Activated naive CD8-positive, alpha-beta T cell treated with anti-CD3 and anti-CD28 coated beads for 36 hours (primary cell): ENCODE measurements around the gene OTP. TPM values are rescaled to one million over a fixed set of nuclear protein-coding genes. Genes with fewer than 3 reads are reported as not detected.

Source experiments
- DNase-seq: peaks from one replicate; pipeline ENCODE4 v3.0.0; 2021
- H3K27ac Mint-ChIP-seq: one replicate; pipeline ENCODE4 v1.8.0; 2022; ENCODE audit warnings: mild to moderate bottlenecking, moderate library complexity, mixed read lengths
- H3K27me3 Mint-ChIP-seq: one replicate; pipeline ENCODE4 v1.8.0; 2022; ENCODE audit warnings: mild to moderate bottlenecking, mixed read lengths
- H3K36me3 Mint-ChIP-seq: one replicate; pipeline ENCODE4 v1.8.0; 2021; ENCODE audit warnings: mild to moderate bottlenecking, mixed read lengths
- H3K4me1 Mint-ChIP-seq: one replicate; pipeline ENCODE4 v1.8.0; 2021; ENCODE audit warnings: mixed read lengths
- H3K4me3 Mint-ChIP-seq: one replicate; pipeline ENCODE4 v1.8.0; 2022; ENCODE audit warnings: mild to moderate bottlenecking, moderate library complexity, mixed read lengths
- H3K9me3 Mint-ChIP-seq: one replicate; pipeline ENCODE4 v1.8.0; 2022; ENCODE audit warnings: mixed read lengths
- total RNA-seq, 2 experiments: library from RNA; stranded (reverse); gene quantifications; one replicate each; pipeline ENCODE4 v1.2.3, GENCODE V29; 2021

Gene OTP
- total RNA-seq, result not detected

DNA sequence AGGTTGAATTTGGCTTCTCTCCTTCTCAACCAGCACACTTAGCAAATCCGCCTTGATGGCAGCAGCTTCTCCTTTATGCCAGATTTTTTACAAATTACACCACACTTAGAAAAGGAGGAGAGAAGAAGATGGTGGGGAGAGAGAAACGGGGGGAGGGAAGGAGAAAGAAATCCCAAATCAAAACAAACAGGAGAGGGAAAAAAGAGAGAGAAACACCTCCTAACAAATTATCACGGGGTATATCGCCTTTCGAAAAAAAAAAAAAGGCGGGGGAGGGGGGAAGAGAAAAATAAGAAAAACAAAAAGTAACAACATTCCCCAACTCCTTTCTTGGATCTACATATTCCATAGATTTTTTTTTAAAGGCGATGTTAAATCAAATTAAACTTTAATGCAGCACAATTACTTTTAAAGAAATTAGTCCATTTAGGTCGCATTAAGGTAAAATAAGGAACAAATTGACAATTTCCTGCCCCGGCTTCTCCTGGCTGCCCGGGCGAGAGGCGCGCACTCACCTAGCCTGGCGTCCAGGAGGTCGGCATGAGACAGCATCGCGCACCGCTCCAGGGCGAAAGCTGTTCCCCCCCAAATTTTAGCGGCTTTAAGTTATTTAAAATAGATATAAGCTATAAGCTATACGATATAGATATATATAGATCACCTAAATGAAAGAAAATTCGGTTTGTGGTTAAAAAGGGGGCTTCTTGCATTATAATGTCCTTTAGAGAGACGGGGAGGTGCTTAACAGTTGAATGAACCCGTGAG, at the start of gene OTP:
Gene OTP (minus strand): TSS at position 716 of the 765 bp plus-strand sequence. CDS start 164 bp downstream, at position 552.
- no peak for DNase-seq
- H3K27ac Mint-ChIP-seq, result peak within 1 kb of the TSS; percentile 70
- no peak within 1 kb of the TSS for H3K4me3 Mint-ChIP-seq
- peaks cover 11% of the 10 kb centered on the region for H3K36me3 Mint-ChIP-seq
- peaks cover 17% of the 10 kb centered on the region for H3K4me1 Mint-ChIP-seq
- peaks cover 91% of the 10 kb centered on the region for H3K27me3 Mint-ChIP-seq
- H3K9me3 Mint-ChIP-seq, result peaks cover 13% of the 10 kb centered on the region

DNA sequence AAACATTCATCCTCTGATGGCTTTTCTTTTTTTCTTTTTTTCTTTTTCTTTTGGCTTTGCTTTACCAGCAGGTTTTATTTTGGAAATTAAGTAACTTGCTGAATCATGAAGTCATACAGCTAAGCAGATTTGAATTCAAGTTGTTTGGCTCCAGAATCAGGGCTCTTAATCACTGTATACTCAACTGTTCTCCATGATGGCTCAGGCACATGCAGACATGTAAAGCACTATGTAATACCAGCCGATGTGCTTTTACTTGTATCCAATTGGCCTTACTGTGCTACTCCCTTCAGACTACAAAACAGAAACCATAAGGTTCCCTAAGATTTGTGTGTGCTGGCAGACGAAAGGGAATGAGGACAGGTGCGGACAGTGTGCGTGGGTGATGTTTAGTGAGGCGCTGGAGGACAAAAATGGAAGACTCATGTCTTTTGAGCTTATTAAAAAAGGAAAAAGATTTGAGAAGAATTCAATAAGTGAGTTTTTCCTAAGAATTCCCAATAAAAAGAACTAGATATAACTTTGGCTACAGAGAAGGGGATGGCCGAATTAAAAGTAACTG, 44.7 kb upstream of the OTP start:
- Mint-ChIP-seq H3K9me3 (no peaks in the 10 kb centered on the region), H3K4me1 (no peaks in the 10 kb centered on the region), H3K4me3 (no peak overlapping the region), H3K27me3 (peaks cover 17% of the 10 kb centered on the region), H3K36me3 (peaks cover 2% of the 10 kb centered on the region), H3K27ac (no peak overlapping the region)
- no peak for DNase-seq

DNA sequence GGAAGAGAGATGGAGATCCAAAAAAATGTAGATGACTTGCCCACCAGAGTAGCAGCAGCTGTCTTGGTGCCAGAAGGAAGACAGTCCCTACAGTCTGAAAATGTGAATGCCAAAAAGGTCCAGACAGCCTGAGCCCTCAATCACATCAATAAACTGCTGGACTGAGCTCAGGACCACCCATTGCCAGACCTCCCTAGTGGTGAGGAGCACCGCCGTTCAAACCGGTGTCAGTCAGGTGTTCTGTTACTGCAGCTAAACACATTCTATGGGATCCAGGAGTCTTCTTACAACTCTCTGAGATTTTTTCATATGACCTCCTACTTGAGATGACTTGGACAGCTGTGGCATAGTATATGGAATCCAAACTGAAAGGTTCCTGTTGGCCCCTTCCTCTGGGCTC, 32.0 kb upstream of the OTP start:
- DNase-seq, result no peak
- H3K27me3 Mint-ChIP-seq, result peaks cover 23% of the 10 kb centered on the region
- H3K4me1 Mint-ChIP-seq, result no peaks in the 10 kb centered on the region

DNA sequence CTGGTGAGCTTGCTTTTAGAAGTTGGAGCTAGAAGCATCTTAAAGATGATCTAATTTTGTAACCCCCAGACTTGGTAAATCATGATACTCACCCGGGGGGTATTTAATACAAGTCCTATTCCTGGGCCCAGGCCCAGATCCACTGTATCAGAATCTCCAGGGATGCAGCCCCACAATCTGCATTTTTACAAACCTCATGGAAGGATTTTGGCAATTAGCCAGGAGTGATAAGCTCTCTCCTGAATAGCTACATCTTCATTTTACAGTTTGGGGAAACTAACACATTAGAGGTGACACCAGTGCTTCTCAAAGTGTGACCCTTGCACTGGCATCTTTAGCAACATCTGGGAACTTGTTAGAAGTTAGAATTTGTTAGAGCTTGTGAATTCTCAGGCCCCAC, 31.2 kb upstream of the OTP start:
- H3K27me3 Mint-ChIP-seq, result peaks cover 23% of the 10 kb centered on the region
- no peak overlapping the region for H3K27ac Mint-ChIP-seq
- DNase-seq, result no peak
- H3K4me1 Mint-ChIP-seq, result no peaks in the 10 kb centered on the region
- no peaks in the 10 kb centered on the region for H3K36me3 Mint-ChIP-seq
- no peak overlapping the region for H3K4me3 Mint-ChIP-seq
- H3K9me3 Mint-ChIP-seq, result no peaks in the 10 kb centered on the region

More for the DNA sequence above, 32.0 kb upstream of the OTP start:
- H3K4me3 Mint-ChIP-seq, result no peak overlapping the region
- peaks cover 3% of the 10 kb centered on the region for H3K9me3 Mint-ChIP-seq
- no peaks in the 10 kb centered on the region for H3K36me3 Mint-ChIP-seq
- H3K27ac Mint-ChIP-seq, result no peak overlapping the region

DNA sequence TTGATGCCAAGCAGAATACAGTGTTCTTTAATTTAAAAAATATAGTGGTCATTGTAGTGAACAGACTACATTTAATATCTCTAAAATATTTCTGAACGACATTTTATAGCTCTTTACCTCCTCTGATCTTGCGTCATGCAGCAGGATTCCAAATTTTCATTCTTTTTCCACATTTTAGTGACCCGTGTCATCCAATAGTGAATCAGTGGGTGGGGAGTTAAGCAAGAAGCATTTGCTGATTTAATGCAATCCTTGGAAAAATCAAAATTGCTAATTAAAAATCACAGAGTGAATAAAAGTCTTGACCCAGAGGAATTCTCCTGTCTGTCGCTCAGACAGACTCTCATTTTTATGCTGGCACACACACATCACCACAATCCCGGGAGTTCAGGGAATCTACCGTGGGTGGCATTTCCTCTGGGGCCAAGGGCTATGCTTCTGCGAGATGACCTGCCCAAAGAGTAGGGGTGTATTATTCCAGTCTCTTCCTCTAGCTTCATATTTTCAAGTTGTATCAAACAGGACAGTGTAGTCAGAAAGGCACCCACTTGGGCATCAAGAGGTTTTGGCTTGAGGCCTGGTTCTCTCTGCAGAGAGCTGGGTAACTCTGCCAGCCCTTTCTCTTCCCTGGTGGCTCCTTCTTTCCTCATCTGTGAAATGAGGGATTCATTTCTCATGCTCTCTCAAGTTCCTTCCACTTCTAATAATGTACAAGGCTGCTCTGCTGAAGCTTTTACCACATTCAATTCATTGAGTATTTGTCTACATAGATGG, 24.8 kb upstream of the OTP start:
- Mint-ChIP-seq H3K4me3 (no peak overlapping the region), H3K36me3 (no peaks in the 10 kb centered on the region), H3K9me3 (no peaks in the 10 kb centered on the region), H3K4me1 (no peaks in the 10 kb centered on the region), H3K27ac (no peak overlapping the region), H3K27me3 (peaks cover 27% of the 10 kb centered on the region)
- DNase-seq, result no peak

DNA sequence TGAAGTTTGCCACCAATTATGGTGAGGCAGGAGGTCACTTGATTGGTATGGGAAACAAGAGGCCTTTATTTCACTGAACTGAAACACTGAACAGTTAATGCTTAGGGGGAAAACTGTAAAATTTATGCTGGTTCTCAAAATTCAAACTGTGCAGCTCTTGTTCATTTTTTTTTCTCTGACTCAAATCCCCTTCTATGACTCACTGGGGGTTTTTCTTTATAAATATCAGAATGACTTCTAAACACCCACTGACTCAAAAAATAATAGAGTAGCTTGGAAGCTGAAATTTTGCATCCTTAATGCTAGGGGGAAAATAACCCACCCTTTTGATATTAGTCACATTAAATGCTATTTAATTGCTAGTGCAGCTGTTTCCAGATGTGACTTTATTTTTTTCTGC, 24.1 kb upstream of the OTP start:
- H3K27me3 Mint-ChIP-seq, result peaks cover 31% of the 10 kb centered on the region
- no peak overlapping the region for H3K27ac Mint-ChIP-seq
- H3K4me1 Mint-ChIP-seq, result no peaks in the 10 kb centered on the region
- H3K4me3 Mint-ChIP-seq, result no peak overlapping the region
- no peaks in the 10 kb centered on the region for H3K36me3 Mint-ChIP-seq
- DNase-seq, result no peak
- H3K9me3 Mint-ChIP-seq, result no peaks in the 10 kb centered on the region

DNA sequence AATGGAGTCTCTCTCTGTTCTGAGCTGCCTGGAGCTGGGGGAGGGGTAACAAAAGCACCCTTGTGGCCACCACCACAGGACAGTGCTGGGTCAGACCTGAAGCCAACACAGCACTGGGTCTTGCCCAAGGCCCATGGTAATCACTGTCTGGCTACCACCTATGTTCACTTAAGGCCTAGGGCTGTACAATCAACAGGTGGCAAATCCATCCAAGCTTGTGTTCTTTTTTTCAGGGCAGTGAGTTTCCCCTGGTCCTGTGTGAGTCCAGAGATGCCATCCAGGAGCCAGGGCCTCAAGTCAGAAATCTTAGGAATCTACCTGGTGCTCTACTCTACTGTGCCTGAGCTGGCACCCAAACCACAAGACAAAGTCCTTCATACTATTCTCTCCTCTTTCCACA, 20.1 kb upstream of the OTP start:
- no peaks in the 10 kb centered on the region for H3K36me3 Mint-ChIP-seq
- H3K27me3 Mint-ChIP-seq, result peaks cover 47% of the 10 kb centered on the region
- H3K4me3 Mint-ChIP-seq, result no peak overlapping the region
- H3K4me1 Mint-ChIP-seq, result no peaks in the 10 kb centered on the region
- H3K9me3 Mint-ChIP-seq, result no peaks in the 10 kb centered on the region
- DNase-seq, result no peak
- H3K27ac Mint-ChIP-seq, result no peak overlapping the region

DNA sequence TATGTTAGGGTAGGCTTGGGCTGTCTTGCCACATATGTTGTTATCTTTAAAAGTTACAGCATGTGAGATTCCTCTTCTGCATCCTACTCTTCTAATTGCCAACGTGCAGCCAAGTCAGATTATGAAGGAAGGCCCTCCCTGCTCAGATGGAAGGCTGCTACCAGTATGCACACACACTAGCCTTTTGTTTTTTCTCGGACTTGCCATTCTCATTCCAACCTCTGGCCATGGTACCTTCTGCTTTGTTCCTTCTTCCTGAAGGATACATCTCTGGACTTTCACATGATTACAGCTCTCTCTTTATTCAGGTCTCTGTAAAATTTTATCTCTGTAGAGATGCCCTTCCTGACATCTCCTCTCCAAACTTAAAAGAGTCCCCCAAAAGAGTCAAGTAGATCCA, 12.8 kb upstream of the OTP start:
- no peaks in the 10 kb centered on the region for H3K36me3 Mint-ChIP-seq
- H3K9me3 Mint-ChIP-seq, result no peaks in the 10 kb centered on the region
- peaks cover 59% of the 10 kb centered on the region for H3K27me3 Mint-ChIP-seq
- DNase-seq, result no peak
- H3K27ac Mint-ChIP-seq, result no peak overlapping the region
- no peaks in the 10 kb centered on the region for H3K4me1 Mint-ChIP-seq
- H3K4me3 Mint-ChIP-seq, result no peak overlapping the region

DNA sequence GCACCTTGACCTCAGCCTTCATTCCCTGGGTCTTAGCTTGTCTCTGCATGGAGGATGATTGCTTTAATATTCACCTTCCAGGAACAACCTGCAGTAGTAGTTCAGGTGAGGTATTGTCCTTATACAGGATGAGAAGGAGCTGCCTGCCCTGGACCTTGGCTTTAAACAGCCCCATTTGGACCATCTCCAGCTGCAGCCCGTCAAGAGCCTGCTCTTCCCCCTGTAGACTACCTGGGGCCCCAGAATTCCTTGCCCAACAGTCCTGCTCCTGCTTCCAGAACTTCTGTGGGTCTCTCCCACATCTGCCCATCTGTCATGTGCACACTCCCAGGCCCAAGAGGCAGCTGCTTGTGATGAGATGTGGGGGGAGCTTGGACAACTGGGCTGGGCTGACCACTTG, 12.2 kb upstream of the OTP start:
- no peak for DNase-seq
- Mint-ChIP-seq H3K27me3 (peaks cover 62% of the 10 kb centered on the region), H3K4me3 (no peak overlapping the region), H3K9me3 (no peaks in the 10 kb centered on the region), H3K27ac (no peak overlapping the region), H3K36me3 (no peaks in the 10 kb centered on the region), H3K4me1 (no peaks in the 10 kb centered on the region)

DNA sequence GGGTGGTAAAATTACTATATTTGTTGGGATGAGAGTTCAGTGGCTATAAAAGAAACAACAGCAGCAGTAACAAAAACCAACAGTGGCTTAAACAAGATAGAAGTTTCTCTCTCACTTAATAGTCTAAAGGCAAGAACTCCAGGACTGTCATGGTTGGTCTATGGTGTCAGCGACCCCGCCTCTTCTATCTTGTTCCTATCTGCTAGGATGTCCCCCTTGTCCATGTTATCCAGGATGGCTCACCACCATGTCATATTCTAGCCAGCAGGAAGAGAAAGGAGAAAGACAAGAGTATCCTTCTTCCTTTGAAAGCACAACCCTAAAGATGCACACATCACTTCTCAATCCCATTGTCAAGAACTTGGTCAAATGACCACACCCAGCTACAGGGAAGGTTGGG, 11.3 kb upstream of the OTP start:
- peaks cover 64% of the 10 kb centered on the region for H3K27me3 Mint-ChIP-seq
- H3K4me3 Mint-ChIP-seq, result no peak overlapping the region
- H3K36me3 Mint-ChIP-seq, result no peaks in the 10 kb centered on the region
- no peaks in the 10 kb centered on the region for H3K9me3 Mint-ChIP-seq
- no peak for DNase-seq
- H3K4me1 Mint-ChIP-seq, result peaks cover 1% of the 10 kb centered on the region
- no peak overlapping the region for H3K27ac Mint-ChIP-seq

DNA sequence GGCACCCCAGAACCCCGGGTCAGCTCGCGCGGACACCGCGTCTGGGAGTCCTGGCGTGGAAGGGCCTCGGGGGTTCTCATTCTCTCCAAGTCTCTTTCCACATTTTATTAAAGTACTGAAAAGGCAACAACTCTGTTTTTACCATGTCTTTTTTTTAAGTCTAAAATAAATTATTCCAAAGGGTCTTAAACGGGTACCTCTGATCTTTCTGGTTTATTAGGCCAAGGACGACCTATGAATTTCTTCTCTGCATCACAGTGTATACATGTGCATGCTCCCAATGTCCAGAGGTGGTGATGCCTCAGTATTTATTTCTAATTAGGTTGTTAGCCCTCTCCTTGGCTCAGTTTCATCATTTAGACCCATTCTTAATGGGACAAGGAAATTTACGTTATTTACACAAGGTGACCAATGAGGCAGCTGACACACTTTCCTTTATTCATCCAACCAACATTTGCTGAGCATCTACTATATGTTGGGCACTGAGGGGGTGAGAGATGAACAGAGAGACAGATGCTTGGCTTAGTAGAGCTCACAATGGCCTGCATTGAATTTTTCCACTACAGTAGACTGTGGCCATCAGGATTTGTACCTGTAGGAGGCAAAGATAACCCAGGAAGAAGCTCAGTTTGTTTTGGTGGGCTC, 7.6 kb upstream of the OTP start:
- Mint-ChIP-seq H3K36me3 (peaks cover 4% of the 10 kb centered on the region), H3K27ac (no peak overlapping the region), H3K27me3 (peaks cover 89% of the 10 kb centered on the region), H3K4me3 (no peak overlapping the region), H3K9me3 (peaks cover 1% of the 10 kb centered on the region), H3K4me1 (peaks cover 13% of the 10 kb centered on the region)
- DNase-seq, result no peak

DNA sequence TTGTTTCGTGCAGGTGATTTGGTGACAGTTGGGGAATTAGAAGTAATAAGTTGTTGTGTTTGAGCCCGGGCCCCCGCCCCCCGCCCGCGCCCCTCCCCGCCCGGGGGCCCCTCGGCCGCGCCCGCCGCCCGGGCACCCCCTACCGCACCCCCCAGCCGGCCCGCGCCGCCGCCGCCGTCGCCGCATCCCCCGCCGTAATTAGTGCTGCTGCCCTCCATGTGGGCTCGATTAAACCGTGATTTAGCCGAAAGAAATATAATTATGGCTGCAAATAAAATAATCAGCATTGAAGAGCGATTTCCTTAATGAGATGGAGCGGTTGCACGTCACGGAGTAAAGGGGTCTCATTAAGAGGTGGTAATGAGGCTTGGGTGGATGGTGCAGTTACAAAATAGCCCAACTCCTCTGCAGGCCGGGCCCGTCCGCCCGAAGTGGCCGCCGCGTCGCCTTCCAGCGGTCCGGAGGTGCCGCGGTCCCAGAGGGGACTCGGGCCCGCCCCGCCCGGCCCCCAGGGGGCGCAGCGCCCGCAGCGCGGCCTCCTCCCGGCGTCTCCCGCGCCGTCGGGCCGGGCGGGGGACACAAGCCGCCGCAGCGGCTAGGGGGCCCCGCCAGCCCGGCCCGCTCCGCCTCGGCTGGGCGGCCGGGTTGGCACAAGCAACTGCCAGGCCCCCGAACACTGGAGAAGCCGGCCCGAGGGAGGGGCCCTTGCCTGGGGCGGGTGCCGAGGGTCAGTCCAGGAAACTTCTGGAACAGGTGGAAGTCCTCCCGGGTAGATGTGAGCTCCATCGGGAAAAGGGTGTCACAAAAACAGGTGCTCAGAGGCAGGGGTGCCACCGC, 6.9 kb upstream of the OTP start:
- peak; percentile 62 for DNase-seq
- peaks cover 8% of the 10 kb centered on the region for H3K36me3 Mint-ChIP-seq
- peaks cover 3% of the 10 kb centered on the region for H3K9me3 Mint-ChIP-seq

DNA sequence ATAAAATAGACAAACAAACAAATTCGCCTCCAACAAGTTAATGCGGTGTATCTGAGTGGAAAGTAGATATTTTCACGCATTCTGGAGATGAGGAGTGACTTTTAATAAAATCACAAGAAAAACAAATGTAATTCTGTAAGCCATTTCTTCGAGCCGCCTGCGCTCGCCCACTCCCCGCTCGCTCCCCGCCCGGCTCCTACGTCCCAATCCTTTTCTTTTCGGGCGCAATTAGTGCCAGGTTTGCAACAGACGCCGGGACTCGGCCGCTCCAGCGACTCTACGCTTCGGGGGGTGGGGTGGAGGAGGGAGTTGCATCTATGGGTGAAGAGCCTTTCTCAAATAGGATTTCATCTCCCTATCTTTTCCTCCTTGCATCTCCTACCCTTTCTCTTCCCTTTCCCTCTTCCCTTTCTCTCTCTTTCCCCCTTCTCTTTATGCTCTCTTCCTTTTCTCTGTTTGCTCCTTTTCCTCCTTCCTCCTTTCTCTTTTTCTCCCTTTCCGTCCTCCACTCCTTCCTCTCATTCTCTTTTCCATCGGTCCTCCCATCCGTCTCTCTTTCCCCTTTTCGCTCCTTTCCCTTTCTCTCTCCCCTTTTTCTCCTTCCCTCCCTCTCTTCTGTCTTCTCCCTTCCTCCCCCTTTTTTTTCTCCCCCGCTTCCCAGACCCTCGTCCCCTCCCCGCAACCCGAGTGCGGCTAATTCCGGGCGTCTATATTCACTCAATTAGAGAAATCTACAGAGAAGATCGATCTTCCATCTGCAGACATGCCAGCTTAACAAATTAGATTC, 6.1 kb upstream of the OTP start:
- peaks cover 17% of the 10 kb centered on the region for H3K4me1 Mint-ChIP-seq
- H3K27me3 Mint-ChIP-seq, result peaks cover 97% of the 10 kb centered on the region

More for the DNA sequence above, 6.9 kb upstream of the OTP start:
- Mint-ChIP-seq H3K27me3 (peaks cover 95% of the 10 kb centered on the region), H3K4me1 (peaks cover 17% of the 10 kb centered on the region), H3K4me3 (peak overlapping the region; percentile 68), H3K27ac (no peak overlapping the region)

More for the DNA sequence above, 6.1 kb upstream of the OTP start:
- no peak for DNase-seq
- Mint-ChIP-seq H3K4me3 (peak overlapping the region; percentile 68), H3K9me3 (peaks cover 3% of the 10 kb centered on the region), H3K27ac (no peak overlapping the region), H3K36me3 (peaks cover 8% of the 10 kb centered on the region)
